HepG2 (cell line): ENCODE data around the gene KCTD5. TPM values are rescaled to one million over a fixed set of nuclear protein-coding genes. Genes with fewer than 3 reads are reported as not detected.

Experiments
- RFX3 ChIP-seq: IDR thresholded peaks from 2 replicates; pipeline ENCODE4 v1.6.1; 2016; ENCODE audit warnings: missing biosample characterization, missing genetic modification reagents
- SNAPC4 ChIP-seq: sonication (generic); formaldehyde crosslinking; IDR thresholded peaks from 2 replicates; pipeline ENCODE4 v1.4.0; 2020; ENCODE audit warnings: mild to moderate bottlenecking, missing genetic modification reagents
- TRAFD1 ChIP-seq: sonication (generic); formaldehyde crosslinking; IDR thresholded peaks from 2 replicates; pipeline ENCODE4 v1.5.1; 2020; ENCODE audit warnings: missing genetic modification reagents, mild to moderate bottlenecking, borderline replicate concordance
- ZBTB44 ChIP-seq: sonication (generic); formaldehyde crosslinking; IDR thresholded peaks from 2 replicates; pipeline ENCODE4 v1.4.0; 2020; ENCODE audit warnings: missing genetic modification reagents
- polyA plus RNA-seq, 8 experiments: library from polyadenylated mRNA; depleted of rRNA in 3 of 8; stranded (reverse) in 7 of 8; unstranded in 1 of 8; fragments of >200 nt; fragmentation: Illumina TruSeq in 4 of 8; extraction: Trizol in 4 of 8; gene quantifications; 2 replicates each; pipeline versions ENCODE4 v1.2.1 to v1.2.3, GENCODE V29; 2011 to 2016; ENCODE audit warnings: low read depth in 4 of 8, missing spikeins in 1 of 8, mixed read lengths in 1 of 8; ENCODE audit not compliant: insufficient read depth in 1 of 8
- total RNA-seq, 5 experiments: library from RNA; depleted of rRNA; stranded (reverse); fragments of >200 nt; fragmentation: Illumina TruSeq; extraction: Trizol; gene quantifications; 2 replicates each; pipeline ENCODE4 v1.2.3, GENCODE V29; 2016; ENCODE audit warnings: low read depth in 1 of 5

The KCTD5 gene
- total and polyA plus RNA-seq, 2 of the 13 experiments (the other 11 are each of a cell fraction or from before 2014, with no cell fraction given) = 25.4 to 29.8 TPM

- TF ChIP-seq RFX3 (CRISPR knock-in tag) (no peak), ZBTB44 (CRISPR knock-in tag) (no peak), TRAFD1 (no peak), SNAPC4 (CRISPR knock-in tag) (no peak)
These were observed 8.5 kb downstream of the KCTD5 start (continued) for GRCh38 chr16:2690852-2691251.
